NCI-H226 (cell line): Measurements from ENCODE around the gene FBXL17.
"Not testable (repeated sequence)": the region's sequence is repeated elsewhere in the genome, so short reads cannot be mapped to it uniquely, and the experiment has no call there.

Experiments
- DNase-seq: peaks from one replicate; pipeline ENCODE4 v3.0.0-alpha.2; 2015

Gene FBXL17

GRCh38 chr5:108238936-108239887 lies 142.7 kb downstream of the FBXL17 start:
- peak; percentile 21 for DNase-seq

- no peak for DNase-seq
Measured at GRCh38 chr5:108238461-108238860, 143.4 kb downstream of the FBXL17 start.

GRCh38 chr5:108233617-108234155 lies 148.2 kb downstream of the FBXL17 start:
- DNase-seq: no peak

GRCh38 chr5:108232805-108233204 lies 149.1 kb downstream of the FBXL17 start:
- DNase-seq: no peak

GRCh38 chr5:108222011-108222410 lies 159.9 kb downstream of the FBXL17 start:
- no peak for DNase-seq

GRCh38 chr5:108220834-108221233 lies 161.1 kb downstream of the FBXL17 start:
- no peak for DNase-seq

- DNase-seq: peak; percentile 61
Measured at GRCh38 chr5:108216890-108217289, 165.0 kb downstream of the FBXL17 start.

GRCh38 chr5:108214857-108215256 lies 167.0 kb downstream of the FBXL17 start:
- DNase-seq: no peak

GRCh38 chr5:108212775-108213346 lies 169.0 kb downstream of the FBXL17 start:
- DNase-seq: no peak

- DNase-seq: no peak
Measured at GRCh38 chr5:108206707-108207106, 175.2 kb downstream of the FBXL17 start.

- DNase-seq: no peak
Measured at GRCh38 chr5:108201721-108202120, 180.2 kb downstream of the FBXL17 start.

GRCh38 chr5:108196276-108196675 lies 185.6 kb downstream of the FBXL17 start:
- no peak for DNase-seq

- DNase-seq: peak; percentile 64
Measured at GRCh38 chr5:108193021-108193795, 188.7 kb downstream of the FBXL17 start.

- DNase-seq: no peak
Measured at GRCh38 chr5:108184940-108185339, 197.0 kb downstream of the FBXL17 start.

GRCh38 chr5:108181975-108182374 lies 199.9 kb downstream of the FBXL17 start:
- DNase-seq: no peak

- no peak for DNase-seq
Measured at GRCh38 chr5:108174286-108174685, 207.6 kb downstream of the FBXL17 start.

- no peak for DNase-seq
Measured at GRCh38 chr5:108171759-108172158, 210.1 kb downstream of the FBXL17 start.

- no peak for DNase-seq
Measured at GRCh38 chr5:108168915-108169314, 213.0 kb downstream of the FBXL17 start.

GRCh38 chr5:108167174-108167573 lies 214.7 kb downstream of the FBXL17 start:
- peak; percentile 15 for DNase-seq

GRCh38 chr5:108164574-108164973 lies 217.3 kb downstream of the FBXL17 start:
- DNase-seq: no peak

GRCh38 chr5:108152854-108153253 lies 229.0 kb downstream of the FBXL17 start:
- not testable (repeated sequence) for DNase-seq

- DNase-seq: no peak
Measured at GRCh38 chr5:108149369-108149768, 232.5 kb downstream of the FBXL17 start.

GRCh38 chr5:108148715-108149139 lies 233.2 kb downstream of the FBXL17 start:
- DNase-seq: no peak
